GM18867 (cell line): Measurements from ENCODE around the gene CNN2.

Source experiments
- ATAC-seq: cut with Tn5 transposase; IDR thresholded peaks from one replicate; pipeline ENCODE4 v1.9.1; 2021; ENCODE audit warnings: mild to moderate bottlenecking, moderate library complexity; ENCODE audit not compliant: unreplicated experiment

The CNN2 gene

GRCh38 chr19:1047696-1048147 is 21.3 kb downstream of the CNN2 start:
- no peak for ATAC-seq

DNA sequence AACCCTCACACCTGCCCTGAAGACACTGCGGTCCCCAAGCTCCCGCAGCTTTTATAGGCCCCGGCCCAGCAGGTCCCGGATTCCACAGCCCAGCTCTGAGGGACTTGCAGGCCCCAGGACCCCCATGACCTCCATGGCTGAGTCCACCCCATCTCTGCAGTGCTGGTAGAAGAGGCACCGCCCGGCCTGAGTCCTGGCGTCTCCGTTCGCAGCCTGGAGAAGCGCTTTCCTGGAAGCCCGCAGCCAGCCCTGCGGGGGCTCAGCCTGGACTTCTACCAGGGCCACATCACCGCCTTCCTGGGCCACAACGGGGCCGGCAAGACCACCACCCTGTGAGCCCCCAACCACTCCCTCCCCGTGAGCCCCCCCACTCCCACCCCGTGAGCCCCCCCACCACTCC is 22.7 kb downstream of the CNN2 start:
- ATAC-seq: no peak

DNA sequence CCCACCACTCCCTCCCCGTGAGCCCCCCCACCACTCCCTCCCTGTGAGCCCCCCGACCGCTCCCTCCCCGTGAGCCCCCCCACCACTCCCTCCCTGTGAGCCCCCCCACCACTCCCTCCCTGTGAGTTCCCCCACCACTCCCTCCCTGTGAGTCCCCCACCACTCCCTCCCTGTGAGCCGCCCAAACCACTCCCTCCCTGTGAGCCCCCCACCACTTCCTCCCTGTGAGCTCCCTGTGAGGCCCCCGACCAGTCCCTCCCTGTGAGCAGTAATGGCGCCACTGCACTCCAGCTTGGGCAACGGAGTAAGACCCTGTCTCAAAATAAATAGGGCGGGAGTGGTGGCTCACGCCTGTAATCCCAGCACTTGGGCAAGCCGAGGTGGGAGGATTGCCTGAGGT is 23.4 kb downstream of the CNN2 start:
- no peak for ATAC-seq

- no peak for ATAC-seq
These were observed 24.8 kb downstream of the CNN2 start for GRCh38 chr19:1050989-1051788.

DNA sequence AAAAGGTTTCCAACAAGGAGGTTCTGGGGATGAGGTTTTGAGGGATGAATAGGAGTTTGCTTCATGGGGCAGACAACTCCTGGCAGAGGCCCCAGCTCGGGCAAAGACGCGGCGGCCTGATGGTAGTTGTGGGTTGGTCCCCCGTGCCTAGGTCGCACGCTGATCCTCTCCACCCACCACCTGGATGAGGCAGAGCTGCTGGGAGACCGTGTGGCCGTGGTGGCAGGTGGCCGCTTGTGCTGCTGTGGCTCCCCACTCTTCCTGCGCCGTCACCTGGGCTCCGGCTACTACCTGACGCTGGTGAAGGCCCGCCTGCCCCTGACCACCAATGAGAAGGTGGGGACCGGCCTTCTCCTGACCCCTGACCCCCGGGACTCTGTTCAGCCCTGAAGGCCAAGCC is 25.4 kb downstream of the CNN2 start:
- no peak for ATAC-seq

DNA sequence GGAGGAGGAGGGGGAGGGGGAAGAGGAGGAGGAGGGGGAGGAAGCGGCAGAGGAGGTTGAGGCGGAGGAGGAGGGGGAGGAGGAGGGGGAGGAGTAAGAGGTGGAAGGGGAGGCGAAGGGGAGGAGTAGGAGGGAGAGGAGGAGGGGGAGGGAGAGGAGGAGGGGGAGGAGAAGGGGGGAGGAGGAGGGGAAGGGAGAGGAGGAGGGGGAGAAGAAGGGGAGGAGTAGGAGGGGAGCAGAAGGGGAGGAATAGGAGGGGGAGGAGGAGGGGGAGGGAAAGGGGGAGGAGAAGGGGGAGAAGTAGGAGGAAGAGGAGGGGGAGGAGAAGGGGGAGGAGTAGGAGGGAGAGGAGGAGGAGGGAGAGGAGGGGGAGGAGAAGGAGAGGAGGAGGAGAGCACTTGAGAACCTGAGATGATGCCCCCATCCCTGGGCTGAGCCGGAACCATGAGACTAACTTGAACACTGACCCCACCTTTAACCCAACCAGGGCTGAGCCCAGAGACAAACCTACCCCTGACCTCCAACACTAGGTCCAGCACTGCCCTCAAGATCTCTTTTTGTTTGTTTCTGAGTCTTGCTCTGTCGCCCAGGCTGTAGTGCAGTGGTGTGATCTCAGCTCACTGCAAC is 26.1 kb downstream of the CNN2 start:
- no peak for ATAC-seq

DNA sequence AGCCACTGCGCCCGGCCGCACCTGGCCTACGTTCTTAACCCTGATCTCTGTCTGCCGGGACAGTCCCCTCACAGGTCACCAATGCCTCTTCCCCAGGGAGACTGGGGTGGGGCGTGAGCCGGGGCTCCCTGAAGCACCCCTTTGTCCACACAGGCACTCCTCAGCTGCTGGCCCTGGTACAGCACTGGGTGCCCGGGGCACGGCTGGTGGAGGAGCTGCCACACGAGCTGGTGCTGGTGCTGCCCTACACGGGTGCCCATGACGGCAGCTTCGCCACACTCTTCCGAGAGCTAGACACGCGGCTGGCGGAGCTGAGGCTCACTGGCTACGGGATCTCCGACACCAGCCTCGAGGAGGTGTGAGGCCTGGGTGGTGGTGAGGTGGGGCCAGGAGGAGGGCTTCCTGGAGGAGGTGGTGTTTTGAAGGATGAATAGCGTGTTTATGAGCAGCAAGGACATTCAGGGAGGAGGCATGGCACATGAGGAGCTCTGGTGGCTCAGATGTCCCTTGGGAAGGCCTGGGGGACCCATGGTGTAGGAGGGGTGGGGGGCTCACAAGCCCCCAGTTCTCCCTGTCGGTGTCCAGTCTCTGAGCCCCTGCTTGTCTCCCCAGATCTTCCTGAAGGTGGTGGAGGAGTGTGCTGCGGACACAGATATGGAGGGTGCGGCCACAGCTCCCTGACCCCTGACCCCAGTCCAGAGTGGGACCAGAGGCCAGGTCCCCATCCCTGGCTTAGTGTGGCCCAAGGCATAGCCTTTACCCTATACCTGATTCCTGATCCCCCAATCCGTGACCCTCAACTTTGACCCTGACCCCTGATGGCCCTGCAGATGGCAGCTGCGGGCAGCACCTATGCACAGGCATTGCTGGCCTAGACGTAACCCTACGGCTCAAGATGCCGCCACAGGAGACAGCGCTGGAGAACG is 27.0 kb downstream of the CNN2 start:
- ATAC-seq: no peak

DNA sequence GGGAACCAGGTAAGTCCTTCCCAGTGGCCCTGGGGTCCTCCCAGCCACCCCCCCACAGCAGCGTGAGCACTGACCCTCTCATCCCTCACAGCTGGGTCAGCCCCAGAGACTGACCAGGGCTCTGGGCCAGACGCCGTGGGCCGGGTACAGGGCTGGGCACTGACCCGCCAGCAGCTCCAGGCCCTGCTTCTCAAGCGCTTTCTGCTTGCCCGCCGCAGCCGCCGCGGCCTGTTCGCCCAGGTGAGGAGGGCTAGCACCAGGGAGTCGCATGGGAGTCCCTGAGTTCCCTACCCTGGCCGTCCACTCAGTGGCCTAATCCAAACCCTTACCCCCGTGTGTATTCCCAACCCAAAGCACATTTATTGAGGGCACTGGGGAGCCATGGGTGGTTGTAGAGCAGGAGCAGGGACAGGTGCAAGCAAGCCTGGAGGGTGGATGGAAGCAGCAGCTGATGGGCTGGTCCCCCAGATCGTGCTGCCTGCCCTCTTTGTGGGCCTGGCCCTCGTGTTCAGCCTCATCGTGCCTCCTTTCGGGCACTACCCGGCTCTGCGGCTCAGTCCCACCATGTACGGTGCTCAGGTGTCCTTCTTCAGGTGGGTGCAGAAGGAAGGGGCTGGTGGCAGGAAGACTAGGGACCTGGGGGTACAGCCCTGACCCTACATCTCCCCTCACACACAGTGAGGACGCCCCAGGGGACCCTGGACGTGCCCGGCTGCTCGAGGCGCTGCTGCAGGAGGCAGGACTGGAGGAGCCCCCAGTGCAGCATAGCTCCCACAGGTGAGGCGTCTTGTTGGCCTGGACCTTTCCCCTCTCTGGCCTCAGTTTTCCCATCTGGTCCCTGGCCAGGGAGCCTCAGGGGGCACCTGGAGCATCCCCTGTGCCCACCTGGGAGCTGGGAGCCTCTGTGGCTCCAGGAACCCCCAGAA is 28.0 kb downstream of the CNN2 start:
- ATAC-seq: no peak

- no peak for ATAC-seq
These were observed 28.6 kb downstream of the CNN2 start for GRCh38 chr19:1055028-1055425.

DNA sequence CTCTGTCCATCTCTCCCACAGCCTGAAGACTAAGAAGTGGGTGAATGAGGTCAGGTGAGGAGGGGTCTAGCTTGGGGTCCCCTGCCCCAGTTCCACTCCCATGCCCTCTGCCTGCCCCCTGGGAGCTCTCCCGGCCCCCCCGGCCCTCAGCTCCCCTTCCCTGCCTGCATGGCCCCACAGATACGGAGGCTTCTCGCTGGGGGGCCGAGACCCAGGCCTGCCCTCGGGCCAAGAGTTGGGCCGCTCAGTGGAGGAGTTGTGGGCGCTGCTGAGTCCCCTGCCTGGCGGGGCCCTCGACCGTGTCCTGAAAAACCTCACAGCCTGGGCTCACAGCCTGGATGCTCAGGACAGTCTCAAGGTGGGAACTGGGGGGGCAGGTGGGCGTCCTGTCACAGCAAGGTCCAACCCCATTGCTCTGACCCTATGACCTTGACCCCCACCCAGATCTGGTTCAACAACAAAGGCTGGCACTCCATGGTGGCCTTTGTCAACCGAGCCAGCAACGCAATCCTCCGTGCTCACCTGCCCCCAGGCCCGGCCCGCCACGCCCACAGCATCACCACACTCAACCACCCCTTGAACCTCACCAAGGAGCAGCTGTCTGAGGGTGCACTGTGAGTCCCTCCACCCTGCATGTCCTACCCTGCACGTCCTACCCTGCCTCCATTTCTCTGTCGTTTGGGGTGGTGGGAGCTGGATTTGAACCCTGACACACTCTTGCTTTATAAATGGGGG is 29.6 kb downstream of the CNN2 start:
- no peak for ATAC-seq

DNA sequence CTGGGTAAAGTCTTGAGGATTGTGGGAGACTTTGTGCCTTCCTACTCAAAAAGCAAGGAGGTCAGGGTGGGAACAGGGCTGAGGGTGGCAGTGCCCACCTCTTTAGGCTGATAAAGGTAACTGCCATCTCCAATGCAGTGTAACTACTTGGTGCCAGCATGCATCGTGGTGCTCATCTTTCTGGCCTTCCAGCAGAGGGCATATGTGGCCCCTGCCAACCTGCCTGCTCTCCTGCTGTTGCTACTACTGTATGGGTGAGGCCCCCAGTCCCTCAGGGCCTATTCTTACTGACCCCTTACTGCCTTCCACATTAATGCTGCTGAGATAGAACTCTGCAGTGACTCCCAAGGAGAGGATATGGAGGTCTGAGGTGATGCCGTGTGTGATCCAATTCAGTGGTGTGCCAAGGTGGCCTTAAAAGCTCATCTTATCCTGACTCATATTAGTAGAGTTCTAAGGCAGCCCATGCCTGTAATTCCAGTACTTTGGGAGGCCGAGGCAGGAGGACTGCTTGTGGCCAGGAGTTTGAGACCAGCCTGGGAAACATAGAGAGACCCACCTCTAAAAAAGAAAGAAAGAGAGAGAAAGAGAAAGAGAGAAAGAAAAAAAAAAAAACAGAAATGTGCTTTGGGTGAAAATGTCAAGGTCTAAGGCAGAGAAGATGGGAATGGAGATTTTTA is 30.9 kb downstream of the CNN2 start:
- no peak for ATAC-seq

- ATAC-seq: no peak
These were observed 31.7 kb downstream of the CNN2 start for GRCh38 chr19:1058112-1058511.

- ATAC-seq: no peak
These were observed 34.3 kb downstream of the CNN2 start for GRCh38 chr19:1060689-1061088.

GRCh38 chr19:1061987-1062386 is 35.6 kb downstream of the CNN2 start:
- no peak for ATAC-seq

GRCh38 chr19:1062387-1063029 is 36.1 kb downstream of the CNN2 start:
- ATAC-seq: no peak

- no peak for ATAC-seq
These were observed 36.9 kb downstream of the CNN2 start for GRCh38 chr19:1063030-1063908.

GRCh38 chr19:1063909-1064660 is 37.7 kb downstream of the CNN2 start:
- no peak for ATAC-seq
